MM.1S (cell line): Measurements from ENCODE around the gene SORL1-AS1.

Experiments used
- DNase-seq: peaks from one replicate; pipeline ENCODE4 v3.0.0-alpha.2; 2015
- H2AFZ ChIP-seq: fragments of 300-600 bp; sonication (generic); 2 replicates; pipeline ENCODE4 v1.6.0; 2016; ENCODE audit warnings: antibody characterized with exemption, low read length
- H3F3A ChIP-seq: fragments of 300-600 bp; sonication (generic); 2 replicates; pipeline ENCODE4 v1.6.1; 2016; ENCODE audit warnings: mild to moderate bottlenecking, antibody characterized with exemption, low read length, moderate library complexity, mixed read lengths; ENCODE audit not compliant: insufficient read depth
- H3K27ac ChIP-seq: fragments of 300-600 bp; sonication (generic); 2 replicates; pipeline ENCODE4 v1.5.1; 2016; ENCODE audit warnings: mild to moderate bottlenecking, low read length
- H3K27me3 ChIP-seq: fragments of 300-600 bp; sonication (generic); replicated peaks from 2 replicates; pipeline ENCODE4 v1.6.0; 2016; ENCODE audit warnings: low read length; ENCODE audit not compliant: insufficient read depth
- H3K36me3 ChIP-seq: fragments of 300-600 bp; sonication (generic); replicated peaks from 2 replicates; pipeline ENCODE4 v1.6.1; 2016; ENCODE audit warnings: mild to moderate bottlenecking, low read length, mixed read lengths; ENCODE audit not compliant: insufficient read depth
- H3K4me1 ChIP-seq: fragments of 300-600 bp; sonication (generic); 2 replicates; pipeline ENCODE4 v1.6.1; 2016; ENCODE audit warnings: low read length, mixed read lengths
- H3K4me2 ChIP-seq: fragments of 300-600 bp; sonication (generic); 2 replicates; pipeline ENCODE4 v1.6.0; 2016; ENCODE audit warnings: low read depth, low read length
- H3K4me3 ChIP-seq: fragments of 300-600 bp; sonication (generic); 2 replicates; pipeline ENCODE4 v1.5.1; 2016; ENCODE audit warnings: low read length, mixed read lengths
- H3K79me2 ChIP-seq: fragments of 300-600 bp; sonication (generic); 2 replicates; pipeline ENCODE4 v1.6.1; 2016; ENCODE audit warnings: mixed run types, low read length, mixed read lengths
- H3K9ac ChIP-seq: fragments of 300-600 bp; sonication (generic); 2 replicates; pipeline ENCODE4 v1.6.1; 2016; ENCODE audit warnings: low read length, mixed read lengths
- H3K9me2 ChIP-seq: fragments of 300-600 bp; sonication (generic); replicated peaks from 2 replicates; pipeline ENCODE4 v1.6.1; 2016; ENCODE audit warnings: mild to moderate bottlenecking, low read length, mixed read lengths; ENCODE audit not compliant: insufficient read depth
- H3K9me3 ChIP-seq: fragments of 300-600 bp; sonication (generic); replicated peaks from 2 replicates; pipeline ENCODE4 v1.6.1; 2016; ENCODE audit warnings: mild to moderate bottlenecking, low read length, mixed read lengths; ENCODE audit not compliant: insufficient read depth
- H4K20me1 ChIP-seq: fragments of 300-600 bp; sonication (generic); 2 replicates; pipeline ENCODE4 v1.6.1; 2016; ENCODE audit warnings: mild to moderate bottlenecking, low read length, moderate library complexity, mixed read lengths; ENCODE audit not compliant: insufficient read depth
- CTCF ChIP-seq: fragments of 300-600 bp; sonication (generic); IDR thresholded peaks from 2 replicates; pipeline ENCODE4 v1.5.1; 2016; ENCODE audit warnings: antibody characterized with exemption, low read length, mixed read lengths
- EZH2 ChIP-seq: fragments of 300-600 bp; sonication (generic); optimal IDR thresholded peaks from 2 replicates; pipeline ENCODE3; 2017; ENCODE audit warnings: low read depth, mild to moderate bottlenecking, antibody characterized with exemption, low read length, mixed read lengths
- EZH2phosphoT487 ChIP-seq: fragments of 300-600 bp; sonication (generic); IDR thresholded peaks from 2 replicates; pipeline ENCODE4 v1.6.1; 2018; ENCODE audit warnings: antibody characterized with exemption, low read length

SORL1-AS1 gene

DNA sequence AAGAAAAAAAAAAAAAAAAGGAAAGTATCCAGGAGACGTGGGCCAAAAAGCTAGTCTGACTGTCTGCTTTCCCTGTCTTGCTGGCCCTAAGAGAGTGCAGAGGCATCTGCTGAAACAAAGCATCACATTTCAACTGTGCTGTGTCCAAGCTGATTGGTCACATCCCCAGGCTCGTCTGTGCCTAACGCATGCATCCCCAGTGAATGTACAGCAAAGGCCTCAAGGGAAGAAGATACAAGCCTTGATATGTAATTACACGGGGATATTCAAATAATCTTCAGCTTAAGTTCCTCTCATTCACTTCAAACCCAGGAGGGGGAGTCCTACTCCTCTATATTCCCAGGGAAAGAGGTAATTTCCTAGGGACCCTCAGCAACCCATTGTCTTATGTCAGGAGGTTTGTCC, 6.0 kb downstream of the SORL1-AS1 start:
- no peaks in the 10 kb centered on the region for H3K36me3 ChIP-seq
- no peak overlapping the region for H3K27ac ChIP-seq
- TF ChIP-seq EZH2phosphoT487 (no peak), EZH2 (no peak), CTCF (no peak)
- no peak for DNase-seq
- no peaks in the 10 kb centered on the region for H3K9me2 ChIP-seq
- H3K4me3 ChIP-seq, result no peak overlapping the region
- no peak overlapping the region for H3K9ac ChIP-seq
- no peaks in the 10 kb centered on the region for H3K79me2 ChIP-seq
- no peaks in the 10 kb centered on the region for H3K9me3 ChIP-seq
- H4K20me1 ChIP-seq, result no peaks in the 10 kb centered on the region
- no peak overlapping the region for H3K4me2 ChIP-seq
- no peaks in the 10 kb centered on the region for H3F3A ChIP-seq
- H3K4me1 ChIP-seq, result no peaks in the 10 kb centered on the region
- peaks cover 7% of the 10 kb centered on the region for H3K27me3 ChIP-seq
- no peak overlapping the region for H2AFZ ChIP-seq

GRCh38 chr11:121445071-121445768, 7.5 kb downstream of the SORL1-AS1 start:
- TF ChIP-seq EZH2phosphoT487, result no peak
- no peak for TF ChIP-seq CTCF
- TF ChIP-seq EZH2, result no peak

GRCh38 chr11:121444526-121444925, 8.2 kb downstream of the SORL1-AS1 start:
- Histone ChIP-seq H3K27me3 (no peaks in the 10 kb centered on the region), H3K9me2 (no peaks in the 10 kb centered on the region), H2AFZ (no peak overlapping the region), H3K36me3 (no peaks in the 10 kb centered on the region), H3K4me2 (no peak overlapping the region), H3K4me3 (no peak overlapping the region), H3K9ac (no peak overlapping the region), H3F3A (no peaks in the 10 kb centered on the region), H3K4me1 (no peaks in the 10 kb centered on the region), H3K27ac (no peak overlapping the region), H4K20me1 (no peaks in the 10 kb centered on the region), H3K9me3 (no peaks in the 10 kb centered on the region), H3K79me2 (no peaks in the 10 kb centered on the region)
- TF ChIP-seq EZH2phosphoT487 (no peak), EZH2 (no peak), CTCF (no peak)
- no peak for DNase-seq

More at GRCh38 chr11:121445071-121445768, 7.5 kb downstream of the SORL1-AS1 start:
- DNase-seq, result no peak
- Histone ChIP-seq H3K9me2 (no peaks in the 10 kb centered on the region), H3K27ac (no peak overlapping the region), H3K9me3 (no peaks in the 10 kb centered on the region), H3F3A (no peaks in the 10 kb centered on the region), H3K27me3 (no peaks in the 10 kb centered on the region), H3K4me1 (no peaks in the 10 kb centered on the region), H3K79me2 (no peaks in the 10 kb centered on the region), H3K4me3 (no peak overlapping the region), H4K20me1 (no peaks in the 10 kb centered on the region), H3K4me2 (no peak overlapping the region), H3K36me3 (no peaks in the 10 kb centered on the region), H3K9ac (no peak overlapping the region), H2AFZ (no peak overlapping the region)
